ENCODE measurements around the gene FMNL2.

- TF ChIP-seq CTCF (IDR thresholded peaks at IDR 0.05; ENCODE audit: insufficient read depth, low read length, poor library complexity, severe bottlenecking), result no peak
- TF ChIP-seq EZH2phosphoT487 (conservative IDR thresholded peaks at IDR 0.05; ENCODE audit: low read length), result no peak
These were observed 125.6 kb downstream of the FMNL2 start for GRCh38 chr2:152460567-152460966.

All from SU-DHL-6 (cell line).